ENCODE results near the gene GPR152.
"Not testable (repeated sequence)": the region's sequence is repeated elsewhere in the genome, so short reads cannot be mapped to it uniquely, and the experiment has no call there.

- TF ChIP-seq CTCF, POLR2A (IDR thresholded peaks at IDR 0.05): not testable (repeated sequence)
Observed at GRCh38 chr11:67427364-67427859, 25.1 kb downstream of the GPR152 start.
